HL-60 (cell line): Measurements from ENCODE around the gene DSG1.

Experiments used
- DNase-seq, 2 experiments: peaks; one replicate each; pipeline ENCODE4 v3.0.0-alpha.2; 2010 to 2020; ENCODE audit warnings: low read depth in 1 of 2, low spot score in 1 of 2
- H3K27ac ChIP-seq: fragments of 250-450 bp; sonication (Bioruptor Pico); replicated peaks from 2 replicates; pipeline ENCODE4 v1.5.1; 2020; ENCODE audit warnings: mild to moderate bottlenecking, moderate library complexity
- H3K27me3 ChIP-seq: fragments of 250-450 bp; sonication (Bioruptor Pico); 2 replicates; pipeline ENCODE4 v1.5.1; 2021; ENCODE audit warnings: mild to moderate bottlenecking, moderate library complexity; ENCODE audit not compliant: insufficient read depth, poor library complexity, severe bottlenecking
- H3K4me3 ChIP-seq: replicated peaks from 2 replicates; pipeline ENCODE4 v1.5.1; 2011; ENCODE audit warnings: mild to moderate bottlenecking, control low read depth, low read length; ENCODE audit not compliant: insufficient read depth
- GABPA ChIP-seq: IDR thresholded peaks from 2 replicates; pipeline ENCODE4 v1.6.1; 2012; ENCODE audit warnings: low read depth
- POLR2AphosphoS5 ChIP-seq: IDR thresholded peaks from 2 replicates; pipeline ENCODE4 v1.6.1; 2012; ENCODE audit warnings: low read depth
- SPI1 ChIP-seq: IDR thresholded peaks from 2 replicates; pipeline ENCODE4 v1.6.1; 2012; ENCODE audit warnings: low read depth, mild to moderate bottlenecking, borderline replicate concordance
- TF ChIP-seq, protein P1 (sequence below): IDR thresholded peaks from one replicate; pipeline ENCODE4 v1.5.1; 2011; ENCODE audit warnings: low read length, control low read depth, inconsistent platforms; ENCODE audit not compliant: insufficient read depth
- TF ChIP-seq, protein P2 (sequence below): IDR thresholded peaks from 2 replicates; pipeline ENCODE4 v1.6.1; 2012; ENCODE audit warnings: low read depth; ENCODE audit not compliant: insufficient replicate concordance

DSG1 gene

DNA sequence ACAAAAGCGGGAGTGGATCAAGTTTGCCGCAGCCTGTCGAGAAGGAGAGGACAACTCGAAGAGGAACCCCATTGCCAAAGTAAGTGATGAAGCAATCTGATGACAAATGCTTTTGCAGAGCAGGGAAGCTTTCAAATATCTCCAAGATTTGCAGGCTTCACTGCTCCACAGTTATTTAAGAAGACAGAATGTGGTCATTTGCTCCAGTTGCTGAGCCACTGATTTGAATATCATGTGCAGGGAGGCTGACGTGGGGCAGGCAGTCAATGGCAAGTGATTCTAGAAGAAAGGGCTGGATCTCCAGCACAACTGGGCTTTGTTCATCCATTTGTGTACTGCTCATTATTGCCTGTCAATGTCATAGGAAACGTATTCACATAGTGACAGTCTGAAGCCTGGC lies 68.8 kb downstream of the DSG1 start:
- Histone ChIP-seq H3K4me3 (no peak overlapping the region), H3K27ac (no peak overlapping the region), H3K27me3 (no peaks in the 10 kb centered on the region)
- peak in 1 of 2 experiments; percentile 28 for DNase-seq
- no peak for TF ChIP-seq GABPA
- TF ChIP-seq, protein P1, sequence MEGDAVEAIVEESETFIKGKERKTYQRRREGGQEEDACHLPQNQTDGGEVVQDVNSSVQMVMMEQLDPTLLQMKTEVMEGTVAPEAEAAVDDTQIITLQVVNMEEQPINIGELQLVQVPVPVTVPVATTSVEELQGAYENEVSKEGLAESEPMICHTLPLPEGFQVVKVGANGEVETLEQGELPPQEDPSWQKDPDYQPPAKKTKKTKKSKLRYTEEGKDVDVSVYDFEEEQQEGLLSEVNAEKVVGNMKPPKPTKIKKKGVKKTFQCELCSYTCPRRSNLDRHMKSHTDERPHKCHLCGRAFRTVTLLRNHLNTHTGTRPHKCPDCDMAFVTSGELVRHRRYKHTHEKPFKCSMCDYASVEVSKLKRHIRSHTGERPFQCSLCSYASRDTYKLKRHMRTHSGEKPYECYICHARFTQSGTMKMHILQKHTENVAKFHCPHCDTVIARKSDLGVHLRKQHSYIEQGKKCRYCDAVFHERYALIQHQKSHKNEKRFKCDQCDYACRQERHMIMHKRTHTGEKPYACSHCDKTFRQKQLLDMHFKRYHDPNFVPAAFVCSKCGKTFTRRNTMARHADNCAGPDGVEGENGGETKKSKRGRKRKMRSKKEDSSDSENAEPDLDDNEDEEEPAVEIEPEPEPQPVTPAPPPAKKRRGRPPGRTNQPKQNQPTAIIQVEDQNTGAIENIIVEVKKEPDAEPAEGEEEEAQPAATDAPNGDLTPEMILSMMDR: no peak
- peak; percentile 31; the same call in 1 of the 2 replicates for TF ChIP-seq SPI1
- TF ChIP-seq POLR2AphosphoS5: no peak

DNA sequence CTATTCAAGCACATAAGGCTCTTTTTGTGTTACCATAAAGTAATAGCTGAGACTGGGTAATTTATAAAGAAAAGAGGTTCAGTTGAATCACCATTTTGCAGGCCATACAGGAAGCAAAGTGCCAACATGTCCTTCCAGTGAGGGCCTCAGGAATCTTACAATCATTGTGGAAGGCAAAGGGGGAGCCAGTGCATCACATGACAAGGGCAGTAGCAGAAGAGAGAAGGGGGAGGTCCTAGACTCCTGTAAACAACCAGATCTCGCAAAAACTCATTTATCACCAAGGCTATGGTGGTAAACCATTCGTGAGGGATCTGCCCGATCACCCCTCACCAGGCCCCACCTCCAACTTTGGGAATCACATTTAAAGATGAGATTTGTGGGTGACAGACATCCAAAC lies 75.3 kb downstream of the DSG1 start:
- Histone ChIP-seq H3K27ac (no peak overlapping the region), H3K27me3 (no peaks in the 10 kb centered on the region), H3K4me3 (no peak overlapping the region)
- TF ChIP-seq SPI1 (no peak), POLR2AphosphoS5 (no peak), GABPA (no peak)
- TF ChIP-seq, protein P1: no peak
- TF ChIP-seq, protein P2, sequence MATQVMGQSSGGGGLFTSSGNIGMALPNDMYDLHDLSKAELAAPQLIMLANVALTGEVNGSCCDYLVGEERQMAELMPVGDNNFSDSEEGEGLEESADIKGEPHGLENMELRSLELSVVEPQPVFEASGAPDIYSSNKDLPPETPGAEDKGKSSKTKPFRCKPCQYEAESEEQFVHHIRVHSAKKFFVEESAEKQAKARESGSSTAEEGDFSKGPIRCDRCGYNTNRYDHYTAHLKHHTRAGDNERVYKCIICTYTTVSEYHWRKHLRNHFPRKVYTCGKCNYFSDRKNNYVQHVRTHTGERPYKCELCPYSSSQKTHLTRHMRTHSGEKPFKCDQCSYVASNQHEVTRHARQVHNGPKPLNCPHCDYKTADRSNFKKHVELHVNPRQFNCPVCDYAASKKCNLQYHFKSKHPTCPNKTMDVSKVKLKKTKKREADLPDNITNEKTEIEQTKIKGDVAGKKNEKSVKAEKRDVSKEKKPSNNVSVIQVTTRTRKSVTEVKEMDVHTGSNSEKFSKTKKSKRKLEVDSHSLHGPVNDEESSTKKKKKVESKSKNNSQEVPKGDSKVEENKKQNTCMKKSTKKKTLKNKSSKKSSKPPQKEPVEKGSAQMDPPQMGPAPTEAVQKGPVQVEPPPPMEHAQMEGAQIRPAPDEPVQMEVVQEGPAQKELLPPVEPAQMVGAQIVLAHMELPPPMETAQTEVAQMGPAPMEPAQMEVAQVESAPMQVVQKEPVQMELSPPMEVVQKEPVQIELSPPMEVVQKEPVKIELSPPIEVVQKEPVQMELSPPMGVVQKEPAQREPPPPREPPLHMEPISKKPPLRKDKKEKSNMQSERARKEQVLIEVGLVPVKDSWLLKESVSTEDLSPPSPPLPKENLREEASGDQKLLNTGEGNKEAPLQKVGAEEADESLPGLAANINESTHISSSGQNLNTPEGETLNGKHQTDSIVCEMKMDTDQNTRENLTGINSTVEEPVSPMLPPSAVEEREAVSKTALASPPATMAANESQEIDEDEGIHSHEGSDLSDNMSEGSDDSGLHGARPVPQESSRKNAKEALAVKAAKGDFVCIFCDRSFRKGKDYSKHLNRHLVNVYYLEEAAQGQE: no peak
- no peak for DNase-seq

DNA sequence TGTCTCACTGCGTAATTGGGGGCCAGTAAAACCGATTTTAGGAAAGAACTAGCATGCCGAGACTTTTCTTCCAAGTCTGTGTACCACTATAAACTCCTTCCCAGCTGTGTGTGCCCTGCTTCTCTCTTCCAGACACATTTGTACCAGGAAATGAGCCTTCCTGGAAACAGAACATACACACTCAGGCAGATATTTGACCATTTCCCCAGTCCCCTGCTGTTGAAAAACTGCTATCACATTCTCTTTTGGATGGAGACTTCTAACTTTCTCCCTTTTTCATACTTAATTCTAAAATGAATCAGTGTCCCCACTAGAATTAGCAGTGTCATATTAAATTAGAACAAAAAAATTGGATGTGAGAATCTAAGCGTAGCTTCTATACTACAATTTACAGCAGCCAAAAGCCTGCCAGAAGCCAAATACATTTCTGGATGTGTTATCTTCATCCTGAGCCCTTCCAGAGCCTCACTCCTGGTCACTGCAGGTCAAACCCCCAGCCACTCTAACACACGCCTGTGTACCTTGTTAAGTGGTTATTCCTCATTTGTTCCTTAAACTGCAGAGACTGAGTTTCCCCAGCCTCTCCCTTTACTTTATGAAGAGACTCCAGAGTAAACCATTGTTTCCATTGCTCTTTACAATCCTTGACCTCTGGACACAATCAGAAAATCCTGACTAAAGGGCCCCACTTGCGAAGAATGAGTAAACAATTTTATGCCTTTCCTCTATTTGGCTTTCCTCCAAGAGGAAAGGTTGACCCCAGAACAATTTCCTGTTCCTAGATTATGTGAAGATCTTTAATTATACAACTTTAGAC lies 79.0 kb downstream of the DSG1 start:
- DNase-seq: no peak
- no peak for TF ChIP-seq SPI1
- TF ChIP-seq, protein P2: no peak
- TF ChIP-seq, protein P1: no peak
- TF ChIP-seq GABPA: no peak
- no peak for TF ChIP-seq POLR2AphosphoS5
- Histone ChIP-seq H3K4me3 (no peak overlapping the region), H3K27ac (no peak overlapping the region), H3K27me3 (peaks cover 3% of the 10 kb centered on the region)
